GM12878 (cell line): ENCODE results near the gene LMX1B.

Experiments
- CHD4 ChIP-seq: fragments of 200-600 bp; sonication (generic); IDR thresholded peaks from 2 replicates; pipeline ENCODE4 v1.6.1; 2016; ENCODE audit warnings: mild to moderate bottlenecking
- POU2F2 ChIP-seq: IDR thresholded peaks from 3 replicates; pipeline ENCODE4 v1.6.1; 2011; ENCODE audit warnings: low read depth, mild to moderate bottlenecking, low read length, borderline replicate concordance
- RAD21 ChIP-seq: IDR thresholded peaks from 2 replicates; pipeline ENCODE4 v1.6.1; 2011; ENCODE audit warnings: mild to moderate bottlenecking, low read depth, low read length, moderate library complexity; ENCODE audit not compliant: insufficient read depth
- TCF12 ChIP-seq: IDR thresholded peaks from 2 replicates; pipeline ENCODE4 v1.6.1; 2011; ENCODE audit warnings: low read depth, mild to moderate bottlenecking, low read length
- TF ChIP-seq, protein P1 (sequence below), 3 experiments: IDR thresholded peaks in 2 of 3; conservative IDR thresholded peaks in 1 of 3; 2 replicates each; pipeline ENCODE4 v1.5.1; 2011; ENCODE audit warnings: low read depth in 3 of 3, low read length in 3 of 3, mild to moderate bottlenecking in 3 of 3, control low read depth in 2 of 3, moderate library complexity in 2 of 3, inconsistent platforms in 1 of 3, mixed read lengths in 1 of 3; ENCODE audit not compliant: control insufficient read depth in 2 of 3, insufficient read depth in 1 of 3; ENCODE audit errors: extremely low read depth in 1 of 3
- TF ChIP-seq, protein P2 (sequence below): IDR thresholded peaks from 2 replicates; pipeline ENCODE4 v1.6.1; 2011; ENCODE audit warnings: mild to moderate bottlenecking, low read depth, low read length, moderate library complexity; ENCODE audit not compliant: insufficient replicate concordance

GRCh38 chr9:126611592-126612325 is 2.0 kb upstream of the LMX1B start:
- TF ChIP-seq, protein P1, sequence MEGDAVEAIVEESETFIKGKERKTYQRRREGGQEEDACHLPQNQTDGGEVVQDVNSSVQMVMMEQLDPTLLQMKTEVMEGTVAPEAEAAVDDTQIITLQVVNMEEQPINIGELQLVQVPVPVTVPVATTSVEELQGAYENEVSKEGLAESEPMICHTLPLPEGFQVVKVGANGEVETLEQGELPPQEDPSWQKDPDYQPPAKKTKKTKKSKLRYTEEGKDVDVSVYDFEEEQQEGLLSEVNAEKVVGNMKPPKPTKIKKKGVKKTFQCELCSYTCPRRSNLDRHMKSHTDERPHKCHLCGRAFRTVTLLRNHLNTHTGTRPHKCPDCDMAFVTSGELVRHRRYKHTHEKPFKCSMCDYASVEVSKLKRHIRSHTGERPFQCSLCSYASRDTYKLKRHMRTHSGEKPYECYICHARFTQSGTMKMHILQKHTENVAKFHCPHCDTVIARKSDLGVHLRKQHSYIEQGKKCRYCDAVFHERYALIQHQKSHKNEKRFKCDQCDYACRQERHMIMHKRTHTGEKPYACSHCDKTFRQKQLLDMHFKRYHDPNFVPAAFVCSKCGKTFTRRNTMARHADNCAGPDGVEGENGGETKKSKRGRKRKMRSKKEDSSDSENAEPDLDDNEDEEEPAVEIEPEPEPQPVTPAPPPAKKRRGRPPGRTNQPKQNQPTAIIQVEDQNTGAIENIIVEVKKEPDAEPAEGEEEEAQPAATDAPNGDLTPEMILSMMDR (IDR thresholded peaks at IDR 0.05 in 2 of 3, conservative IDR thresholded peaks at IDR 0.05 in 1 of 3; ENCODE audit: control insufficient read depth in 2 of 3, extremely low read depth in 1 of 3, insufficient read depth in 1 of 3, low read depth in 3 of 3, low read length in 3 of 3), result peak; percentile 70 to 78 (median 70)
- peak; percentile 46 for TF ChIP-seq RAD21
- TF ChIP-seq, protein P2, sequence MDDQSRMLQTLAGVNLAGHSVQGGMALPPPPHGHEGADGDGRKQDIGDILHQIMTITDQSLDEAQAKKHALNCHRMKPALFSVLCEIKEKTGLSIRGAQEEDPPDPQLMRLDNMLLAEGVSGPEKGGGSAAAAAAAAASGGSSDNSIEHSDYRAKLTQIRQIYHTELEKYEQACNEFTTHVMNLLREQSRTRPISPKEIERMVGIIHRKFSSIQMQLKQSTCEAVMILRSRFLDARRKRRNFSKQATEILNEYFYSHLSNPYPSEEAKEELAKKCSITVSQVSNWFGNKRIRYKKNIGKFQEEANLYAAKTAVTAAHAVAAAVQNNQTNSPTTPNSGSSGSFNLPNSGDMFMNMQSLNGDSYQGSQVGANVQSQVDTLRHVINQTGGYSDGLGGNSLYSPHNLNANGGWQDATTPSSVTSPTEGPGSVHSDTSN, result no peak
- no peak for TF ChIP-seq TCF12
- TF ChIP-seq CHD4, result no peak
- TF ChIP-seq POU2F2, result no peak
